Measurements from ENCODE around the gene PTPN23. TPM values are rescaled to one million over a fixed set of nuclear protein-coding genes. Genes with fewer than 3 reads are reported as not detected.

Gene PTPN23
- total RNA-seq, 1 donor: 14.9 TPM

DNA sequence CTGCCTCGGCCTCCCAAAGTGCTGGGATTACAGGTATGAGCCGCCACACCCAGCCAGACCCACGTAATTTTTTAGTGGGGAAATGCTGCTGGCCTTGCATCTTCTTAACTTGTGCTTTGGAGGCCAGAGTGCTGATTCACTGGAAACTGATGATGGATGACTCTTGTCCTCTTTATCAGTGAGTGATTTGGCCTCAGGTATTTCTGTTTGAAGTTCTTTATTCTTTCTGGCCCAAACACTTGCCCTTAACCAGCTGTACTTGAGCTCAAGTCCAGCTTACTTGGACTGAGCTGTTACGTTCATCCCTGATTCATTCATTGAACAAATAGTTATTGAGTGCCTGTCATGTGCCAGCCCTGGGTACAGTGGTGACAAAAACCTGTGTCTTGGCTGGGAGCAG is 4.2 kb downstream of the PTPN23 start:
- no peaks in the 10 kb centered on the region for H3K27me3 ChIP-seq (ENCODE audit: insufficient read depth, low read length)
- H3K4me1 ChIP-seq (ENCODE audit: insufficient read depth, low read length): peaks cover 14% of the 10 kb centered on the region
- H3K9me3 ChIP-seq (ENCODE audit: low read depth, low read length): no peaks in the 10 kb centered on the region
- no peak overlapping the region for H3K4me3 ChIP-seq (ENCODE audit: low read length)

DNA sequence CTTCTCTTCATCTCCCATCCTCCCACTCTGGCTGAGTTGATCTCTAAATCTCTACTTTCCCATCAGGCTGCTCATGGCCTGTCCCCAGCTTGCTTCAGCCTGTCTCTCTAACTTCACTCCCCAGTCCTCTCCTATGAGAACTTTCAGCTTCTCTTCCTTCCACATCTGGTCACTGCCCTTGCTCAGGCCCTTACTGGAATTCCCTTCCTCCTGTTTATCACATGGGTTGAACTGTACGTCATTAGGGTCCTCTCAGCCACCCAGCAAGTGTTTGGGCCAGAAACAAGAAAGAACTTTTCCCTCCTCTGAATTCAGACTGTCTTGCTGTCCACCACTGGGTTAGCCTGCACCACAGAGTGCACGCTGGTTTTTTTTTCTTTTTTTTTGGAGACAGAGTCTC is 5.0 kb downstream of the PTPN23 start:
- peaks cover 11% of the 10 kb centered on the region for H3K4me1 ChIP-seq (ENCODE audit: insufficient read depth, low read length)
- H3K9me3 ChIP-seq (ENCODE audit: low read depth, low read length): no peaks in the 10 kb centered on the region
- no peaks in the 10 kb centered on the region for H3K27me3 ChIP-seq (ENCODE audit: insufficient read depth, low read length)
- no peak overlapping the region for H3K4me3 ChIP-seq (ENCODE audit: low read length)

GRCh38 chr3:47392933-47393332 is 12.1 kb downstream of the PTPN23 start:
- no peaks in the 10 kb centered on the region for H3K9me3 ChIP-seq (ENCODE audit: low read depth, low read length)
- no peaks in the 10 kb centered on the region for H3K4me1 ChIP-seq (ENCODE audit: insufficient read depth, low read length)
- no peak overlapping the region for H3K4me3 ChIP-seq (ENCODE audit: low read length)
- H3K27me3 ChIP-seq (ENCODE audit: insufficient read depth, low read length): no peaks in the 10 kb centered on the region

- Histone ChIP-seq H3K4me1 (ENCODE audit: insufficient read depth, low read length) (no peaks in the 10 kb centered on the region), H3K9me3 (ENCODE audit: low read depth, low read length) (no peaks in the 10 kb centered on the region), H3K4me3 (ENCODE audit: low read length) (no peak overlapping the region), H3K27me3 (ENCODE audit: insufficient read depth, low read length) (no peaks in the 10 kb centered on the region)
These were observed 13.5 kb downstream of the PTPN23 start for GRCh38 chr3:47394140-47394870.

- no peaks in the 10 kb centered on the region for H3K9me3 ChIP-seq (ENCODE audit: low read depth, low read length)
- no peaks in the 10 kb centered on the region for H3K4me1 ChIP-seq (ENCODE audit: insufficient read depth, low read length)
- H3K27me3 ChIP-seq (ENCODE audit: insufficient read depth, low read length): no peaks in the 10 kb centered on the region
- H3K4me3 ChIP-seq (ENCODE audit: low read length): no peak overlapping the region
These were observed 14.1 kb downstream of the PTPN23 start for GRCh38 chr3:47394881-47395280.

DNA sequence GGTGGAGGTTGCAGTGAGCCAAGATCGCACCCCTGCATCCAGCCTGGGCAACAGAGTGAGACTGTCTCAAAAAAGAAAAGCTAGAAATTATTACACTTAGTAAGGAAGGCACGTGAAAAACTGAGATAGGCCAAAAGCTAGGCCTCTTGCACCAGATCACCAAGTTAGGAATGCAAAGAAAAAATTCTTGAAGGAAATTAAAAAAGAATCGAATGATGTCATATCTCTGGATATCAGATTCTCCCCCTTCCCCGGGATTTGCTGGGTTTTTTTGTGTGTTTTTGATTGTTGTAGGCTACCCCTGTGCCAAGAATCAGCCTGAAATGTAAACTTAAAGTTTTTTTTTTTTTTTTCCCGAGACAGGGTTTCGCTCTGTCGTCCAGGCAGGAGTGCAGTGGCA is 17.4 kb downstream of the PTPN23 start:
- Histone ChIP-seq H3K27me3 (ENCODE audit: insufficient read depth, low read length) (no peaks in the 10 kb centered on the region), H3K9me3 (ENCODE audit: low read depth, low read length) (no peaks in the 10 kb centered on the region), H3K4me1 (ENCODE audit: insufficient read depth, low read length) (no peaks in the 10 kb centered on the region), H3K4me3 (ENCODE audit: low read length) (no peak overlapping the region)

GRCh38 chr3:47399016-47399415 is 18.2 kb downstream of the PTPN23 start:
- no peaks in the 10 kb centered on the region for H3K27me3 ChIP-seq (ENCODE audit: insufficient read depth, low read length)

GRCh38 chr3:47399531-47400270 is 18.9 kb downstream of the PTPN23 start:
- no peaks in the 10 kb centered on the region for H3K4me1 ChIP-seq (ENCODE audit: insufficient read depth, low read length)
- no peak overlapping the region for H3K4me3 ChIP-seq (ENCODE audit: low read length)
- H3K9me3 ChIP-seq (ENCODE audit: low read depth, low read length): no peaks in the 10 kb centered on the region
- no peaks in the 10 kb centered on the region for H3K27me3 ChIP-seq (ENCODE audit: insufficient read depth, low read length)

More at GRCh38 chr3:47399016-47399415, 18.2 kb downstream of the PTPN23 start:
- Histone ChIP-seq H3K4me1 (ENCODE audit: insufficient read depth, low read length) (no peaks in the 10 kb centered on the region), H3K4me3 (ENCODE audit: low read length) (no peak overlapping the region), H3K9me3 (ENCODE audit: low read depth, low read length) (no peaks in the 10 kb centered on the region)

DNA sequence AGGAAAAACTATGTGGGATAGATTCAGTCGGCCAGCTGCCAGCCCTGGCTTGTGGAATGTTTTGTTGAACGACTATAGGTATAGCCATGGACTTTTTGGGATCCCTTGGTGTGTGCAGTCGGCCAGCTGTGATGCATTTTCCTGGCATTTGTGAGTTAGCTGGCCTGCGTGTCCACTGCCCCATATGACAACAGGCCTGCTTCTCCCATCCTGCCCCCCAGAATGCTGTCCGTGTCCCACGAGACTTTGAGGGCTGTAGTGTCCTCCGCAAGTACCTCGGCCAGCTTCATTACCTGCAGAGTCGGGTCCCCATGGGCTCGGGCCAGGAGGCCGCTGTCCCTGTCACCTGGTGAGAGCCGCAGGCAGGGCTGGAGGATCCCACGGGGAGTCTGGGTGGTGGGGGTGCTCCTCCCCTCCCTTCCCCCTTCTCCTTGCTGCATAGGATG is 23.6 kb downstream of the PTPN23 start:
- Histone ChIP-seq H3K4me3 (ENCODE audit: low read length) (no peak overlapping the region), H3K9me3 (ENCODE audit: low read depth, low read length) (no peaks in the 10 kb centered on the region), H3K4me1 (ENCODE audit: insufficient read depth, low read length) (peaks cover 11% of the 10 kb centered on the region), H3K27me3 (ENCODE audit: insufficient read depth, low read length) (no peaks in the 10 kb centered on the region)

- Histone ChIP-seq H3K27me3 (ENCODE audit: insufficient read depth, low read length) (no peaks in the 10 kb centered on the region), H3K4me1 (ENCODE audit: insufficient read depth, low read length) (peaks cover 11% of the 10 kb centered on the region), H3K9me3 (ENCODE audit: low read depth, low read length) (no peaks in the 10 kb centered on the region), H3K4me3 (ENCODE audit: low read length) (no peak overlapping the region)
These were observed 24.4 kb downstream of the PTPN23 start for GRCh38 chr3:47404955-47405790.

DNA sequence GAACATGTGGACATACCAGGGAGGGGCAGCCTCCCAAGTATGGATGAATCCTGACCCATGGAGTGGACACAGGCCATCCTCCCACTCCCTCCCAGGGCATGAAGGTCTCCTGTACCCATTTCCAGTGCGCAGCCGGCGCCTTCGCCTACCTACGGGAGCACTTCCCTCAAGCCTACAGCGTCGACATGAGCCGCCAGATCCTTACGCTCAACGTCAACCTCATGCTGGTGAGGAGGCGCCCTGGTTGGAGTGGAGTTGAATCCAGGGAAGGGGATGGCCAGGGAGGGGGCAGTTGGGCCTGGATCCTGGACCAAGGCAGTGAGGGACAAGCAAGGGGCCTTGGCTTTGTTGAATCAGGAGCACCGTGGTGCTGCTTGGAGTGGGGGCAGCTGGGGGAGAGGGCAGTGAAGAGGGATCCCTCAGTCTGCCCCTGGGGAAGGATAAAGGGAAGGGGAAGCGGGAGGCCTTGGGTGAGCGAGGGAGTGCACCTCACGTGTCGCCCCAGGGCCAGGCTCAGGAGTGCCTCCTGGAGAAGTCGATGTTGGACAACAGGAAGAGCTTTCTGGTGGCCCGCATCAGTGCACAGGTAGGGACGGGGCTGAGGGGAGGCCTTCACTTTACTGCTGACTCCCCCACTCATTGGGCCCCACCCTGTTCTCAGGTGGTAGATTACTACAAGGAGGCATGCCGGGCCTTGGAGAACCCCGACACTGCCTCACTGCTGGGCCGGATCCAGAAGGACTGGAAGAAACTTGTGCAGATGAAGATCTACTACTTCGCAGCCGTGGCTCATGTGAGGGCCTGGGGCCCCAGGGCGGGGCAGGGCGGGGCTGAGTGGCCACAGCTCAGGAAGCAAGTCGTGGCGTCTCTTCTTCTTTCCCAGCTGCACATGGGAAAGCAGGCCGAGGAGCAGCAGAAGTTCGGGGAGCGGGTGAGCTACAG is 25.3 kb downstream of the PTPN23 start:
- Histone ChIP-seq H3K27me3 (ENCODE audit: insufficient read depth, low read length) (no peaks in the 10 kb centered on the region), H3K4me3 (ENCODE audit: low read length) (no peak overlapping the region), H3K4me1 (ENCODE audit: insufficient read depth, low read length) (peaks cover 11% of the 10 kb centered on the region), H3K9me3 (ENCODE audit: low read depth, low read length) (no peaks in the 10 kb centered on the region)

DNA sequence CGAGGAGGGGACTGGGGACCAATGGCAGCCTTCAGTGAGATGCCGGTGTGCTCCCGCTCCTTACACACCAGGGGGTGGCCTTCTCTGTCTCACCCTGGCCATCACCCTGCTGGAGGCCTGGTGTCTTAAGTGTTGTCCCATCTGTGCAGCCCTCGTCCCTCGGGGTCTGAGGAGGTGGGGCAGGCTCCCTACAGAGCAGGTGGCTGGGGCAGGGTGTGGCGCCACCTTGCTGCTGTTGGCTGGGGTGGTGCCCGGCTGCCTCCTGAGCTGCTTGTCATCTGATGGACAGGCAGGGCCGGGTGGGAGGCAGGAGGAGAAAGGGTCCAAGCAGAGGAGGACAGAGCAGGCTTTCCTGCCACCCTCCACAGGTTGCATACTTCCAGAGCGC is 25.9 kb downstream of the PTPN23 start:
- H3K4me3 ChIP-seq (ENCODE audit: low read length): no peak overlapping the region
- no peaks in the 10 kb centered on the region for H3K27me3 ChIP-seq (ENCODE audit: insufficient read depth, low read length)
- peaks cover 11% of the 10 kb centered on the region for H3K4me1 ChIP-seq (ENCODE audit: insufficient read depth, low read length)
- H3K9me3 ChIP-seq (ENCODE audit: low read depth, low read length): no peaks in the 10 kb centered on the region

- Histone ChIP-seq H3K4me1 (ENCODE audit: insufficient read depth, low read length) (peaks cover 11% of the 10 kb centered on the region), H3K4me3 (ENCODE audit: low read length) (no peak overlapping the region), H3K27me3 (ENCODE audit: insufficient read depth, low read length) (no peaks in the 10 kb centered on the region), H3K9me3 (ENCODE audit: low read depth, low read length) (no peaks in the 10 kb centered on the region)
These were observed 26.4 kb downstream of the PTPN23 start for GRCh38 chr3:47407237-47407636.
